Measurements from ENCODE around the gene ZDHHC11B.
A peak's percentile ranks its signal among the peaks of the same experiment; 100 is the strongest.
"Not testable (repeated sequence)": the region's sequence is repeated elsewhere in the genome, so short reads cannot be mapped to it uniquely, and the experiment has no call there.

ZDHHC11B gene

GRCh38 chr5:717143-717542 is 67.4 kb downstream of the ZDHHC11B start:
- DNase-seq = peak in 2 of 51 donors; percentile 15 to 67

- peak in 2 of 51 donors; percentile 7 to 67 for DNase-seq
Observed at GRCh38 chr5:716740-717139, 67.8 kb downstream of the ZDHHC11B start.

GRCh38 chr5:715636-716035 is 68.9 kb downstream of the ZDHHC11B start:
- not testable (repeated sequence) for DNase-seq

- not testable (repeated sequence) for DNase-seq
Observed at GRCh38 chr5:714215-715118, 70.1 kb downstream of the ZDHHC11B start.

GRCh38 chr5:713686-714085 is 70.8 kb downstream of the ZDHHC11B start:
- DNase-seq = not testable (repeated sequence)

GRCh38 chr5:708848-709517 is 75.5 kb downstream of the ZDHHC11B start:
- DNase-seq = not testable (repeated sequence)

GRCh38 chr5:708374-708773 is 76.2 kb downstream of the ZDHHC11B start:
- DNase-seq = not testable (repeated sequence)

- DNase-seq = not testable (repeated sequence)
Observed at GRCh38 chr5:706127-706526, 78.4 kb downstream of the ZDHHC11B start.

GRCh38 chr5:696753-697702 is 87.5 kb downstream of the ZDHHC11B start:
- not testable (repeated sequence) for DNase-seq

GRCh38 chr5:696191-696590 is 88.3 kb downstream of the ZDHHC11B start:
- not testable (repeated sequence) for DNase-seq

- DNase-seq = not testable (repeated sequence)
Observed at GRCh38 chr5:695475-695874, 89.1 kb downstream of the ZDHHC11B start.

GRCh38 chr5:694042-694431 is 90.5 kb downstream of the ZDHHC11B start:
- not testable (repeated sequence) for DNase-seq

- DNase-seq = peak; percentile 27 to 98 (median 84)
Observed at GRCh38 chr5:693271-694041, 91.1 kb downstream of the ZDHHC11B start, which contains the start of gene TPPP. Gene TPPP, minus strand, starts transcription at chr5:693352. Its CDS starts 15,292 bp downstream, at chr5:678060.

- not testable (repeated sequence) for DNase-seq
Observed at GRCh38 chr5:692529-693041, 91.9 kb downstream of the ZDHHC11B start.

GRCh38 chr5:691817-692528 is 92.6 kb downstream of the ZDHHC11B start:
- DNase-seq = no peak

GRCh38 chr5:691049-691448 is 93.5 kb downstream of the ZDHHC11B start:
- DNase-seq = not testable (repeated sequence)

- DNase-seq = not testable (repeated sequence)
Observed at GRCh38 chr5:690293-690692, 94.2 kb downstream of the ZDHHC11B start.

- not testable (repeated sequence) for DNase-seq
Observed at GRCh38 chr5:688348-689010, 96.0 kb downstream of the ZDHHC11B start.

- not testable (repeated sequence) for DNase-seq
Observed at GRCh38 chr5:686936-687335, 97.6 kb downstream of the ZDHHC11B start.

All from hypothalamus (tissue), 51 donors.